ENCODE measurements around the gene TNFRSF14. TPM values are rescaled to one million over a fixed set of nuclear protein-coding genes. Genes with fewer than 3 reads are reported as not detected.

Gene TNFRSF14
- total RNA-seq, 1 experiment from 2014 or later: 303 TPM

DNA sequence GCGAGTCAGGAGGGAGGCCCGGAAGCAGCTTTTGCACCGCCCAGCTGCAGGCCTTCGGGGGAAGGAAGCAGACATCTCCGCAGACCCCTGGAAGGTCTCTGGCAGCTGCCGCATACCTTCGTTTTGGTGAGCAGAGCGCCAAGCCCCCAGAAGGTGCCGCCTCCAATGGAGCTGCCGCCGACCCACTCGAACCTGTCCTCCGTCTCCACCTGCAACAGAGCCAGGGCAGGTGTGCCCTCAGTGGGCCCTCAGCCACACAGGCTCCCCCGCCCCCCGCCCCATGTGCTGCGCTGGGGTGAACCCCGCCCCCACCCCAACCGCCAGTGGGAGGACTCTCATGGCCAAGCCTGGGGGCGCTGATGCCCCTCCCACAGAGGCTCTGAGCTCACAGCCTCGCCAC lies 36.0 kb upstream of the TNFRSF14 start:
- in situ Hi-C loops (cut with HindIII; ENCODE audit: low pct_unique_long_range_greater_than_20kb, low sequenced_read_pairs): no loop called here
- no peak for DNase-seq (ENCODE audit: low read depth, low spot score)

- no peak for DNase-seq (ENCODE audit: low read depth, low spot score)
- in situ Hi-C loops (cut with HindIII; ENCODE audit: low pct_unique_long_range_greater_than_20kb, low sequenced_read_pairs): no loop called here
Observed at GRCh38 chr1:2520806-2521205, 35.4 kb upstream of the TNFRSF14 start.

GRCh38 chr1:2522230-2522629 lies 33.9 kb upstream of the TNFRSF14 start:
- in situ Hi-C loops (cut with HindIII; ENCODE audit: low pct_unique_long_range_greater_than_20kb, low sequenced_read_pairs): no loop called here
- DNase-seq (ENCODE audit: low read depth, low spot score): no peak

DNA sequence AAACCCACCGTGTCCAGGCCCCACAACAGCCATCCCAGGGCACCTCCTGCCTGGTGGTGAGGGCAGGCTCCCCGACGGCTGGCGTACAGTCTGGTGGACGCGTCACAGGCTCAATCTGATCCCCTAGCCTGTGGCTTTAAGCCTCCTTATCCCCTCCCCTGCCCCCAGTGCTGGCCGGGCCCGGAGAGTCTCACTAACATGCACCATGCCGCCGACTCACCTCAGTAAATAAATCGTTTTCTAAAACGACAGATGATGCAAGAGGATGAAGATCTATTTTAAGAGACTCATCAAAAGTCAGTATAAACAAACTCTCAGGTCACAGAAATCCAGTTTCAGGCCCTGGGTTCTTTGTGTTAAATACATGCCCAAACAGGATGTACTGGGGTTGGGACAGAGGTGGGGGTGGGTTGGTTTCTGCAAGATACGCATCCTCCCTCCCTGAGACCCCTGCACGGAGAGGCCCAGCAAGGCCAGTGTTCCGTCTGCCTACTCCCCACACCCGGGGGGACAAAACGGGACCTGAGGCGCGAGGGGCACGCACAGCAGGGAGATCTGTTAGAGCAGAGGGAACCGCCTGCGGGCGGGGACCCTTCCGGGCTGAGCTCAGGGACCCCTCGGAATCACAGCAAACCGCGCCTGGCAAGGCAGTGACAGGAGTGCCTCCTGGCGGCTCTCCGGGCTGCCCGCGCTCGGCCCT lies 32.8 kb upstream of the TNFRSF14 start:
- DNase-seq (ENCODE audit: low read depth, low spot score): no peak
- in situ Hi-C loops (cut with HindIII; ENCODE audit: low pct_unique_long_range_greater_than_20kb, low sequenced_read_pairs): no loop called here

- DNase-seq (ENCODE audit: low read depth, low spot score): no peak
- in situ Hi-C loops (cut with HindIII; ENCODE audit: low pct_unique_long_range_greater_than_20kb, low sequenced_read_pairs): no loop called here
Observed at GRCh38 chr1:2523891-2524609, 32.1 kb upstream of the TNFRSF14 start.

- in situ Hi-C loops (cut with HindIII; ENCODE audit: low pct_unique_long_range_greater_than_20kb, low sequenced_read_pairs): no loop called here
- no peak for DNase-seq (ENCODE audit: low read depth, low spot score)
Observed at GRCh38 chr1:2525572-2525919, 30.6 kb upstream of the TNFRSF14 start.

- peak; percentile 88 for DNase-seq (ENCODE audit: low read depth, low spot score)
- in situ Hi-C loops (cut with HindIII; ENCODE audit: low pct_unique_long_range_greater_than_20kb, low sequenced_read_pairs): no loop called here
Observed at GRCh38 chr1:2525920-2526823, 30.0 kb upstream of the TNFRSF14 start, which contains the start of gene PANK4. Gene PANK4 (minus strand): TSS chr1:2526596. CDS start chr1:2526587, 9 bp downstream.

DNA sequence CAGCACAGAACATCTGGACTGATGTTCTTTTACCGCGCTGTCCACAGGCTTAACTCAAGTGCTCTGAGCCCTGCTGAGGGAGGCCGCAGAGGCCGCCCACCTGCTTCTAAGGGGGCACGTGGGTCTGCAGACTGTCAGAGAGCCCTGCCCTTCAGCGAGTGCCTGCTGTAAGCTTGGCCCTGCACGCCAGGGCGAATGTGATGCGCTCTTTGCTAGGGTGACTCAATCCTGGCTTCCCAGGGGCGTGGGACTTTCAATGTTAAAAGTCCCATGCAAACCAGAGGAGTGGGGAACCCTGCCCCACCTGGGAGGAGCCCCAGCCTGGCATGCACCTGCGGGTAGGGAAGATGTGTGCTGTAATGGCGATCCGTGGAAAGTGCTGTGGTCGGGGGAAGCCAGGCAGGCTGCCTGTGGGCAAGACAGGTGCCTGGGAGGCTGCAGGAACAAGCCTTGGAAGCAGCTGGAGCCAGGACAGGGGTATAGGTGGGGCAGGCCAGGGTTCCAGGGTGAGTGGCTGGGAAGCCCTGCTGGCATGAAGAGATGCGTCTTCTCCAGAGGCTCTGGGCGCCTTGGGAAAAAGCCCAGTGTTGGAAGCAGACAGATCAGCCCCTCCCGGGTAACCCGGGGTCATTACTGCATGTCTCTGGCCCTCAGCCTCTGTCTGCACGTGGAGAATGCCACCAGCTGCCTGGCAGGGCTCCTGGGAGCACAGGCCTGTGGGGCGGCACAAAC lies 29.2 kb upstream of the TNFRSF14 start:
- in situ Hi-C loops (cut with HindIII; ENCODE audit: low pct_unique_long_range_greater_than_20kb, low sequenced_read_pairs): no loop called here
- no peak for DNase-seq (ENCODE audit: low read depth, low spot score)

- DNase-seq (ENCODE audit: low read depth, low spot score): no peak
- in situ Hi-C loops (cut with HindIII; ENCODE audit: low pct_unique_long_range_greater_than_20kb, low sequenced_read_pairs): no loop called here
Observed at GRCh38 chr1:2527556-2527860, 28.7 kb upstream of the TNFRSF14 start.

DNA sequence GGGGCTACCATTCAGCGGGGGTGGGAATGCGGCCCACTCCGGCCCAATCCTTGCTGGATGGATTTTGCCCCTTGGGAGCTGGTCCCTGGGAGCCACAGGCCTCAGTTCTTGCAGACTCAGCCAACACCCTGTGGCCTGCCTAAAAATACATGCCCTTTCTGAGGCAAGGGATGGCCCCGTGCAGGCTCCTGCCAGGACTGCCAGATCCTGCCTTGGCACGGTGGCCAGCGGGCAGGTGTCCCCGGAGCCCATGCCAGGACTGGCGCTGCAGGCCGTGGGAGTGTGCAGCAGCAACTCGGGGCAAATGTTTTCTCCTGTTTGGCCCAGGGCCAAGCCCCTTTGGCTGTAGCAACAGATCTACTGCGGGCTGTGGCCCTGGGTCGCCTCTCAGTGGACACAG lies 28.2 kb upstream of the TNFRSF14 start:
- no peak for DNase-seq (ENCODE audit: low read depth, low spot score)
- in situ Hi-C loops (cut with HindIII; ENCODE audit: low pct_unique_long_range_greater_than_20kb, low sequenced_read_pairs): no loop called here

DNA sequence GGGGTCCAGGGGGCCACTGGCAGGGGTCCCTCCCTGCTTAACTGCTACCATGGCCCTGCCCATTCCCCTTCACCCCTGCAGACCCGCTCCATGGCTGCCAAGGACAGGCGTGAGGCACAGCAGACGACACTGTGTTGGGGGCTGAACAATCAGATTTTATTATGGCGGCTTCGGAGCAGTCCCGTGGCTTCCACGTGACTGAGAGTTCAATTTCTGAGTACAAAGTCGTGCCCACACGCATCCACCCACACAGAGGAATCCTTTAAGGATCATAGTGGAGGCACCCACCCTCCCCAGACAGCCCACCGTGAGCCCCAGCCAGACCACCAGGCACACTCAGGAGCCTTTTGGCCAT lies 27.6 kb upstream of the TNFRSF14 start:
- in situ Hi-C loops (cut with HindIII; ENCODE audit: low pct_unique_long_range_greater_than_20kb, low sequenced_read_pairs): no loop called here
- no peak for DNase-seq (ENCODE audit: low read depth, low spot score)

- DNase-seq (ENCODE audit: low read depth, low spot score): no peak
Observed at GRCh38 chr1:2528966-2529783, 27.0 kb upstream of the TNFRSF14 start.

GRCh38 chr1:2529784-2530512 lies 26.2 kb upstream of the TNFRSF14 start, which contains the start of gene HES5:
Gene HES5 (minus strand): TSS chr1:2530263. CDS start chr1:2530164, 99 bp downstream.
- in situ Hi-C loops (cut with HindIII; ENCODE audit: low pct_unique_long_range_greater_than_20kb, low sequenced_read_pairs): no loop called here
- DNase-seq (ENCODE audit: low read depth, low spot score): no peak

More at GRCh38 chr1:2528966-2529783, 27.0 kb upstream of the TNFRSF14 start:
- in situ Hi-C loops (cut with HindIII; ENCODE audit: low pct_unique_long_range_greater_than_20kb, low sequenced_read_pairs): no loop called here

GRCh38 chr1:2530513-2531361 lies 25.4 kb upstream of the TNFRSF14 start:
- in situ Hi-C loops (cut with HindIII; ENCODE audit: low pct_unique_long_range_greater_than_20kb, low sequenced_read_pairs): no loop called here
- no peak for DNase-seq (ENCODE audit: low read depth, low spot score)

DNA sequence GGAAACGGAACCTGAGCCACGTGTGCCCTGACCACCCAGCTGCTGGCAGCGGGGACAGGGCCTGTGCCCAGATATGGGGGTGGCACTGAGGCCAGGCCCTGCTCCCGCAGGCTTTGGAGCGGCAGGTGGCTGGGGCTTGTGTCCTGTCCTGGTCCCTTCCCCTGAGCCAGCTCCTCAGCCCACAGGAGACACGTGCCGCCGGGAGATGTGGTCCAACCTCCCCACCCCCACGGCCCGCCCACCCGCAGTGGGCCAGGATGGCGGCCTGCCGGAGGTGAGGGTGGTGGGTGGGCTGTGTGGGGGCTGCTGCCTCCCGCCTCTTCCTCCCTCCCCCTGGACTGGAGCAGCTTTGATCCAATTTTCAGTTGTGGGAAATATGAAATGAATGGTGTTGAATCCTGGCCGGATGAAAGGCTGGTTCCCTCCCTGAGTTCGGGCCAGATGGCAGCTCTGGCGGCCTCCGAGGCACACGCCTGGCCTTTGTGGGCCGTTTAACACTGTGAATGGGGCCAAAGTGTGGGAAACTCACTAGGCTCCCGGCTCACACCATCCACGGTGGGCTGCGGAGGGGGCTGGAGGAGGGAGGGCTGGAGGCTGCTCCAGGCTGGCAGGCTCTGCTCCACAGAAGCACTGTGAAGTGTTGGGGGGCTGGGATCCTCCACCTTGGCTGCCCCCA lies 23.5 kb upstream of the TNFRSF14 start:
- in situ Hi-C loops (cut with HindIII; ENCODE audit: low pct_unique_long_range_greater_than_20kb, low sequenced_read_pairs): no loop called here
- DNase-seq (ENCODE audit: low read depth, low spot score): no peak
